GM18508 (cell line): ENCODE data around the gene MFSD6L.
"Not testable (repeated sequence)": the region's sequence is repeated elsewhere in the genome, so short reads cannot be mapped to it uniquely, and the experiment has no call there.

Source experiments
- ATAC-seq: cut with Tn5 transposase; IDR thresholded peaks from one replicate; pipeline ENCODE4 v1.9.1; 2021; ENCODE audit warnings: moderate number of reproducible peaks; ENCODE audit not compliant: insufficient read depth, unreplicated experiment

MFSD6L gene

DNA sequence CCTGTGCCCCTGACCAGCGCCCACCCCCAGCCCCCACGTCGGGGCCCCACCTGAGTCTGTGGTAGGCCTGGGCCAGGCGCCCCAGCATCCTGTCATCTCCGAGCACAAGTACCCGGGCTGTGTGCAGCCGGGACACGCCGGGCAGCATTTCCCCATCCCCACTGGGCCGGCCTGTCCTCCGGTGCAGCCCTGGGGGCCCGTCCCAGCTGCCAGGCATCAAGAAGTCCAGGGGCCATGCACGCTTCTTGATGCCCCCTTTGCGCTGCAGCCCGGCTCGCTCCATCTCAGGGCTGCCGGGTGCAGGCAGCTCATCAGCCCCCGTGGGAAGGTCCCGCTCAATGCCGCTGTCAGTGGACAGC, 29.3 kb upstream of the MFSD6L start:
- no peak for ATAC-seq

DNA sequence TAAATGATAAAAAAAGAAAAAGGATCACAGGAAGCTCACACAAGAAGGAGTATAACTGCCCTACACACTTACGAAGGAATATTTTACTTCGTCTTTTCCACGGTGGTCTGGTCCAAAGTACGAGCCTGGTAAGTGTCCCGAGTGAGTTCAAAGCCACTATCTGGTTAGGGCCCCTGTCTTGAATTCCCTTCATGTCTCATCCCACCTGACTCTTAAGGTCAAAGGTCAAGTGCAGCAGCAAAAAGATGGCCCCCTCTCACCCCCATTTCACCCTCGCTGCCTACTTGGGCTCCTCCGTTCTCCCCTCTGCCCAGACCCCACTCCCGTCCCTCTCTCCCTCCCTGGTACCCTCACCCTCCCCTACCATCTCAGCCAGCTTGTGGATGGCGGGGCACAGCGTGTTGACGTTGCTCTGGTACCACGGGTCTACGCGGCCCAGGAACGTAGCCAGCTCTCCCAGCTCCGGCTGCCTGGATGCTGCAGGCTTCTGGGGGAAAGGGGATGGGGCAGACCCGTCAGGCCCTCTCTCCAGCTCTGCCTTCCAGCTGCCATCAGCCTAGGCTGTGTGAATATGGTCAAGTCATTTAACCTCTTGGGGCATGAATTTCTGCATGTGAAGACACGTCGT, 27.8 kb upstream of the MFSD6L start:
- ATAC-seq, result no peak

DNA sequence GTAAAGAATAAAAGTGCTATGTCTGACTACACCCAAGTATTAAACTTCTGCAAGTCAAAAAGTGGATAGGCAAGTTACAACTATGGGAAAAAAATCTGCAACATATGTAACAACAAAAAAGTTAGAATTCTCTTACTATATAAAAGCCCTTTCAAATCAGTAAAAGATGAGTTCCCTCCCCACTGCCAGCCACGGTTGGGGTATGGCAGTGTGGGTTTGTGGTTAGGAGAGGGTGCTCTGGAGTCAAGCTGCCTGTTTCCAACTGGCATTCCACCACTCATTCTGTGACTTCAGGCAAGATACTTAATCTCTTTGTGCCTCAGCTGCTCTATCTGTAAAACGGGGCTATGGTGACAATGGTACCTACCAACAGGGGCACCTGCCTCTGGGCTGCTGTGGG, 26.6 kb upstream of the MFSD6L start:
- no peak for ATAC-seq

DNA sequence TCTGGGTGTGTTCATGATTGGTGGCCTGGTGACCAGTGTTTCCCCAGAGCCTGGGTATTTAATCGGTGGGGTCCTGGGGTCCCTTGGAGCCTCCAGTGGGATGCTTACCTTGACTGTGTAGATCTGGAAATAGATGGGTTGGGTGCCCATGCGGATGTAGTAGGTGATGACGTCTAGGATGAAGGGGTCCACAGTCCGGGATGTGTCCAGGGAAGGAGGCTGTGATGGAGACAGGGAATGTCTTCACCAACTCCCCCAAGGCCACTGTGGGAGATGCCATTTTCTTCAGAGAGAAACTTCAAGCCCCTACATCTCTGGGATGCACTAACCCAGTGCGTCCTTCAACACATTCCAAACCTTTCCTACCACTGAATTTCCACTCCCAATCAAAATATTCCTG, 24.1 kb upstream of the MFSD6L start:
- ATAC-seq, result no peak

DNA sequence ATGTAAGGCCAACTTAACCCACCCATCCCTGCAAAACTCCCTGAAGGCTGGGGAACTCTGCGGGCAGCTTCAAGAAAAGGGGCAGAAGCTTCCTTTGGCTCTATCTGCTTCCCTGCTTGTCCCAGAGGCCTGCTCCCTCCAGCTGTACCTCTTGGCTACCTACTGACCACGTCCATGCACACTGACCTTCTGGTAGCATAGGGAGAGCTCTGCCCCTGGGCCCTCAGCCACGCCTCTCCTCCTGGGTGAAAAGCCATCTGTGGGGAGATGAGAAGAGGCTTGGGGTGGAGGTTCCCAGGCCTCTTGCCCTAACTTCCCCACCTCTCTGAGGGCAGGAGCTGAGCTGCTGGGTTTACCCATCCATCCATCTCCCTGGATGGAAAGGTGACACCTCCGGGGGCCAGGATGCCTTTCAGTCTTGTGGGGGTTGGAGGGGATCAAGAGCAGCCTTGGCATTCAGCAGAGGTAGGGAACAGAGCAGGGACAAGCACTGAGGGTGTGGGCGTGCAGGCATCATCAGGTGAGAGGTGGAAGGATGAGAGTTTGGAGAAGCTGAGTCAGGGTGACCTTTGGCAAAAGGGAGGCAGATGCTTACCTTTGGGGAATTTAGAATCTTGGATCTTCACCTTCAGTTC, 23.4 kb upstream of the MFSD6L start:
- no peak for ATAC-seq

DNA sequence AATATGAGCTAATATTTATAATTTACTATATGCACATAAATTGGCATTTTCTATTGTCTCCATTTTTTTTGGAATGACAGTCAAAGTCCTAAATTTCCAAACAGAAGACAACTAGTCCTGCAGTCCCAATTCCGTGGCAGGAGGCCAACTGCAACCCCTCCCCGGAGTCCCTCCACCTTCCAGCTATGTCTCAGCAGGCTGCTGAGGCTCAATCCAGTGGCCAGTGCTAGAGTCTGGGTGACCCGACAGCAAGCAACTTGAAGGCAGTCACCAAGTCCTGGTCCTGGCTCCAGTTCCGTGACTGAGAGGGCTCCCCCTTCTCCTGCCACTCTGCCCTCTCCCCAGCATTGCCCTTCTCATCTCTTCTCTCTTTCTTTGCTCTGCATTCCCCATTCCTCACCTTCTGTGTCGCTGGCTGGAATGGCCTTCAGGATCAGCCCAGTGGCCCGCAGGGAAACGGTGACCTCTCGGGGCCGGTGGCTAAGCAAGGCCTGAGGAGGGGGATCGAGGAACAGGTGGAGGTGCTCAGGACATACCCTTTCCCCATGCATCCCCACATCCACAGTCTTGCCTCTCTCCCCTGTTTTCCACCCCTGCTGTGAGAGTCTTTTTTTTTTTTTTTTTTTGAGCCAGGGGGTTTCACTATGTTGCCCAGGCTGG, 22.4 kb upstream of the MFSD6L start:
- no peak for ATAC-seq

DNA sequence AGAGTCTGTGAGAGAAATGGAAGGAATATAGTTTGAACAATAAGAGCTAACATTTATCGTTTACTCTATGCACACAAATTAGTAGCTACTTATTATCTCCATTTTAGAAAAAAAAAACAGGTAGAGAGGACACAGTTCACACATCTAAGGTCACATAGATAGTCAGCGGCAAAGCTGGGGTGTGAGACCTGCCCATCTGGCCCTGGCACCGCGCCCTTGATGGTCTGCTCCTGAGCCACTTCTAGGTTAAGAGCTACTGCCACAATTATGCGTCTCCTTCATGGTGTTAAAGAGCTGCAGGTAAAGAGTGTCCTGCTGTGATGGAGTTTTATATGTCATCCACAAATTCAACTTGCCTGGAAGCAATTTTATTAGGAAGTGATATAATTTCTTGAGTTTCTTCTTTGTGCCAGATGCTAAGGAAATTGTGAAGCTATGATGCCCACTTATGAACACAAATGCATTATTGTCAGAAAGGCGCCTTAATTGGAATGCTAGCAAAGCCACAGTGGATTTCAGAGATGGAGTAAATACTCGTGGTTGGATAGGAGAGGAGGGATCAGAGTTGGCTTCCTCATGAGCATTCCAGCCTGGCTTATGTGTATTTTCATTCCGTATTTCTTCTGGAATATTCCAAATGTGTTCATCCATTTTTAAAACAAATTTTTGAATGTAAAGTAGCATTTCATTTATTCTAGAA, 21.3 kb upstream of the MFSD6L start:
- no peak for ATAC-seq

DNA sequence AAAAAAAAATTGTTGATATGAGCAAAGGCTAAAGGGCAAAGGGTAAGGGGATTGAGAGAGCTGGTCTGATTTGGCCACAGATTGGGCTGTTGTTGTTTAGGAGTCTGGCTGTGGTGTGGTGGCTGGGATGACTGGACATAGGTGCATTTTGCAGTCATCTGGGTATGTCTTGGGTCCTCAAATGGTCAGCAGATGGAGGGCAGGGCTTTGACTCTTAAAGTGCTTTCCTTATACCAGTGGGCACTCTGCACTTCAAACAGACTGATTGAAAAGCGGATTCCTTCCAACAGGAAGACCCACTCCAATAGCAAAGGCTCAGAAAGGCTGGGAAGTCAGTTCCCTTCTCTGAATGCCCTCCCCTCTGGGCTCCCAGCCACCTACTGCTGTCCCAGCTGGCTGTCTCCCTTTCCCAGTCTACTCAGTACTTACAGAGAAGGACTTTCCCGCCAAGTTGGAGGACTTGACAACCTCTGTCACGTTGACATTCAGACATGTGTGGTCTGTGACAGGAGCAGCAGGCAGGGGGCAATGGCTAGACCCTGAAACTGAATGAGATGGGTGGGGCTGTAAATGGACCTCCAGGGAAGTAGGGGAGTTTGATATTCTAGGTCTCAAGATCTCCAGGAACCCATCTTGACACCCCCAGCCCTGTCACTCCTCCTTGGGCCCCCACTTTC, 19.6 kb upstream of the MFSD6L start:
- ATAC-seq, result no peak

DNA sequence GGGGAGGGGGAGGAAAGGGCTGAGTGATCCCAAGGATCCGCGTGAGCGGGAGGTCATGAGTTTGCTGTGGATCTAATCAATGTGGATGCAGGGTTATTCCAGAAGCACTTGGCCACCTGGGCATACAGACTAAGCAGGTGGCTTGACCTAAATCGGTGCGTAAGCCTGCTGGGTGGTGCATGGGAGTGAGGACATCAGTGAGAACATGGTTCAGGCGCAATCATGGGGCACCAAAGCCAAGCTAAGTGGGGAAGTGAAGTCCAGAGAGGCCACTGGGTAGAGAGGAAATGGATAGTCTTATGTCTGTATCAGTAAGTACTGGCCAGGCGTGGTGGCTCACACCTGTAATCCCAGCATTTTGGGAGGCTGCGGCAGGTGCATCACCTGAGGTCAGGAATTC, 18.9 kb upstream of the MFSD6L start:
- no peak for ATAC-seq

DNA sequence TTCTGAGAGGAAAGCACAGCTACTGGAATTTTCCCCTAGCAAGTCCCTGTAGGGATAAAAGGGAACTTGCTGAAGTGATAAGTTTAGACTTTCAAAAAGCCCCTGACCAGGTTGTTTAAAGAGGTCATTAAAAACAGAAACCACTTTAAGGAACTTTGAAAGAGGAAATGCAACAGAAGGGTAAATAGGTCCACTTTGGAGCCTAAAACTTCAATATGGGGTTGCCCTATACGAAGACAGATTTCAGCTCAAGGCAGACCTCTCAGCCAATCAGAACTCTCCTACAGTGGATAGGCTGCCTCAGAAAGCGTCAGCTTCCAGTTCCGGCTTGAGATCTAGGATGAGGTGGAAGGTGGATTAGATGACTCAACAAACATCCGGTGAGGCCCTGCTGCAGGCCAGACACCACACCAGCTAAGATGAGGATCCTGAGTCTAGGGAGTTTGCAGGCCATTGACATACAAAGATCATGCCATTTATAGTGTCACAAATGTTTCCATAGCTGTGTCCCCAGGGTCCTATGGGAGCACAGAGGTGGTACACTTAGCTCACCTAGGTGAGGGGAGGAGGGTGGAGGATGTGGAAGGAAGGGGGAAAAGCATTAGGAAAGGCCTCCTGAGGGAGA, 7.9 kb upstream of the MFSD6L start:
- ATAC-seq, result peak; percentile 81

DNA sequence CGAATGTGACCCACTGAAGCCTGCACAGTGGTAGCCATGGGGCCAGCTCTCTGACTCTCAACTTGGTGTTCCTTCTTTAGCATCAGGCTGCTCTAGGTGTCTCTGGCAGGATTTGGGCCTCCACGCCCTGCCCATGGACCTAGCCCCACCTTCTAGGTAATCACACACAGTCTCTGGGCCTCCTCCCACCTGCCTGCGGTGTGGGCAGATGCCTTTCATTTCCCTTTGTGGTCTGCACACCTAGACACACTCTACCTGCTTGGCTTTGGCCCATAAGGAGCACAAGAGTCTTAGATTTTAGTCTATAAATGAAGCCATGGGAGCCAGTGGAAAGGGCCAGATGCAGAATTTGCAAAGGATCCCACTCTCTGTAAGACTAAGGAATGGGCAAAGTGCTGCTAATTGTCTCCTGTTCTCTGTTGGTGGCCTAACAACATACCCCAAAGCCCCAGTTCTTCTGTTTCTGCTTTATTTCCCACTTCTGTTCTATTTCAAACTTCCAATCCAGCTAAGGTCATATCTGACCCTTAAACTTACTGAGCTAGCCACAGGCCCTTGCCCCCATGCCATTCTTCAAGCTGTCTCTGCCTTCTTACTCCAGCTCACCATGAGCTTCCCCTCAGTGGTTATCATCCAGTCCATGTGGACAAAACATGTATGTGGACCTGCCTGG, 7.2 kb upstream of the MFSD6L start:
- no peak for ATAC-seq

DNA sequence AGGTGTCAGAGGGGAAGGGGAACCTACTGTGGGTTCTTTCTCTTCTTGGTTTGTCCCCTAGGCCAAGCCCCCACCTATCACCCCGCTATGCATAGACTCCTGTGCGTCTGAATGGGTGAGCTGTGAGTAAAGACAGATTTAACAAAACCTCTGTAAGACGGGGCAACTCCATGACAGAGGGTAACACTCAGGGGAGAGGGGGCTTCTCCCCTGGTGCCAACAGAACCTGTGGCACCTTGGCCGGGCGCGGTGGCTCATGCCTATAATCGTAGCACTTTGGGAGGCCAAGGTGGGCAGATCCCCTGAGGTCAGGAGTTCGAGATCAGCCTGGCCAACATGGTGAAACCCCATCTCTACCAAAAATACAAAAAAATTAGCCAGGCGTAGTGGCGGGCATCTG, 6.2 kb upstream of the MFSD6L start:
- ATAC-seq, result not testable (repeated sequence)

DNA sequence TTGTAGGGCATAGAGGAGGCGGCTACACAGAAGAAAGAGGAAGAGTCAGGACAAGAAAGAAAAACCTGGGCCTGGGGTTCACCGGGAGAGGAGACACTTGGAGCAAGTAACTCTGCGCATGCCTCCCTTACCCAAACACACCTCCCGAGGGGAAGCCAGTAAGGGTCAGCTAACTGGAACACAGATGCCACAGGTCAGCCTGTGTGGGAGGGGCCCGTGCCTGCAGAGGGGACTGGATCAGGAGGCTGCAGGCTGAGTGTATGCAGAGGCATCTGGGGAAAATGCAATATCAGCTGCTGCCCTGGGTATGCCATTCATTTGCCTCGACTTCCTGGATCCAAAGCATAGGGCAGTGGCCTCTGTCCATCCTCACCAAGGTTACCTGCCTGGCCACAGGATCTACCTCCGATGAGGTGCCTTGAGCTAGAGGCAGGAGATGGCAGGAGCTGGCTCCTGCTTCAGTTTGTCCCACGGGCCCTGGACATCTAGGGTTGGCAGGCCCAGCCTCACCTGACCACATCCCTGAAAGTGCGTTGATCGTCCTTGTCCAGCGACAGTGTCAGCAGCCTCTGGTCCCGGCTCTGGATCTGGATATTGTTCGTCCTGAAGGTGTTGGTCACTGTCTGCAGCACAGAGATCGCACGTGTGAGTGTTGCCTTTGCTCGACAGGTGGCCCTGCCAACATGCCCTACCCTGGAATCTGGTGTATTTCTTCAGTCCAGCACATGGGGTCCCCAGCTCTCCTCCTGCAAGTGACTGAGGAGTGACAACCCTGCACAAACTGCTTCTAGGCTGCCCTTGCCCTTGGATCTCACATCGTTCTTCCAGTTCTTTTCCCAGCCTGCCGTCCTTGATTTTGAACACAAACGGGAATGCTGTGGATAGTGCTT, 4.6 kb upstream of the MFSD6L start:
- no peak for ATAC-seq

DNA sequence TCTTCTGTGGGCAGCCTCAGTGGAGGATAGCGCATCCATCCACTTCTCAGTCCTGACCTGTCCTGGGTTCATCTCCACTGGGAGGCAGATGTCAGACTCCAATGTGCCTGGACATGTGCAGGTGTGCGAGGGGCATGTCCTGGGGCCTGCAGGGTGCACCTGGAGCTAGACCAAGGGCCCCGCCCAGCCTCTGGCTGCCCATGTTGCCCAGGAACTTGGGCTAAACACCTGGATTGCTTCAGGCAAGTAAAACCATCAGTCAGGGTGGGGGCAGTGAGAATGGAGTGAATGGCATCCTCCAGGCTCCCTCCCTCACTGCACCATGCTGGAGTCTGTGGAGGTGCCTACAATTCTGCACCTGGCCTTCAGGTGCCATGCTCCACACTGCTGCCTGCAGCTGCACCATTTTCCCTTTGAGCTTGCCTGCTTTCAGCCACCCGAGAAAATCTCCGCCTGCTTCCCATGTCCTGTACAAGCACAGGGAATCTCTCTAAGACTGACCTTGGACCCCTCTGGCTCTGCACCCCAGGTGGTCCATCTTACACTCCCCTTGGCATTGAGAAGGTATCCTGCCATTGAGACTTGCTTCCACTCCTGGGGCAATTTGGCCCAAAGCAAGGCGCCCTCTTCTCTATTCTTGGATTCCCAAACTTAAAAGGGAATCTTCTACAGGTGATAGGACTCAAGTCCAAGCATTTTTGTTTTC, 2.1 kb upstream of the MFSD6L start:
- no peak for ATAC-seq

DNA sequence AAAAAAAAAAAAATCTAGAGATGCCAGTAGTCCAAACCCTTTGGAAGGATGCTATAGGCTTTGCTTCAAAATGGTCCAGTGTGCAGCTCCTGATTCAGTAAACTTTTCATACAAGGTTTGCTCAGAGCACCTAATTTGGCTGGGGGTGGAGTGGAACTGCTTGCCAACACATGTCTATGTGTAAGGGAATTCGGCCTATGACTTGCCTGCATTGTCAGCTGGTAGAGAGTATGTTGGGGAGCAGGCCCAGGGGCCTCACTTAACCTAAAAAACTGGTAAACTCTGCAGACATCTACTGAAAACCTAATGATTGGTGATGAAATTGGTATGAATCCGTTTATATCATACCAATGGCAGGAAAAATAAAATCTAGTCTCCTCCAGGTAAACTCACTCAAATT, 1.5 kb upstream of the MFSD6L start:
- no peak for ATAC-seq

DNA sequence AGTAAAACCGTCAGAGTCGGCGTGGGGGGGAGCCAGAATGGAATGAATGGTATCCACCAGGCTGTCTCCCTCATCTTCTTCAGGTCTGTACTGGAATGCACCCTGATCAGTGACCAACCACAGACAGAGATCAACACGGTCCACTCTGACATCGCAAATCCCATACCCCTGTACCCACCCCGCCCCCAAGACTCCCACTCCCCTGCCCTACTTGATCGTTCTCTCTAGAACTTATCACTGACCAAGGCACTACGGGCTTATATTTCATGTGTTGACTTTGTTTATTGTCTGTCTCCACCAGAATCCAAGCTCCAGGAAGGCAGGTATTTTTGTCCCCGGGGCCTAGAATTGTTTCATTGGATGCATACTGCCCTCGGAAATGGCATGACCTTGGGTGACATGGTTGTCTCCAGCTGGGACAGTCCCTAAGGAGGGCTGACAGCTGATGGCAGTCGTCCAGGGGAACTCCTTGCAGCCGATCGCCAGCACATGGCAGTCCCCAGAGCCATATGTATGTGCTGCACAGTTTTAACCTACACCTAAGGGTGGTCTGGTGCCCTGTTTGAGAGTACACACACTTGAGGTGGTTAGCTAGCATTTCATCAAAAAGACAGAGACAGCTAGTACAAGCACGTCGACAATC, 526 bp upstream of the MFSD6L start:
- no peak for ATAC-seq

DNA sequence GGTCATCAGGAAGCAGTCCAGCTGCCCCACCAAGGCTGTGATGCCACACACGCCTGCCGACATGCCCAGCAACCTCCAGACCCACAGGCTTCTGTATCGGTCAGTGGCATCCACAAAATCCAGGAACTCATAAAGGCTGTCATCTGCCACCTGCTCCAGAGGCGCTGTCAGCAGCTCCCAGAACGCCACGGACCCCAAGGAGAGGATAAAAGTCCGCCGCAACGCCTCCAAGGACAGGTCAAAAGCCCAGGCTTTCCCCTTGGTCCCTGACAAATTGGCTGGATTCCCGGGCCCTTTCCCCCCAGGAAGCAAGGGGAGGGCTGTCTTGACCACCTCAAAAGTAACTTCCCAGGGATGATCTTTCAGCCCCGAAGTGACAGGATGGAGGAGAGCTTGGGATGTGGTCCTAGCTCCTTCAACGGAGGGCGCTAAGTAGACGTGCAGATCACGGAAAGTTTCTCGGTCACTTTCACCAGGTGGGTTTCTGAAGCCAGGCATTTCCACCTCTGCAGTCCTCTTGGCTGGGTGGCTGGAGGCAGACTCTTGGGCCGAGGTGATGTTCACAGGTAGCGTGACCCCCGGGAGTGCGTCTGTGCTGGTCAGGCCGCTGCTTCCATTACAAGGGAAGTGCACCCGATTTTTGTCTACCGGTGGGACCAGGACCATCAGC, 854 bp downstream of the MFSD6L start:
- no peak for ATAC-seq
